Right ventricle myocardium inferior (tissue), 1 donor: Measurements from ENCODE around the gene ACAN. TPM values are rescaled to one million over a fixed set of nuclear protein-coding genes. Genes with fewer than 3 reads are reported as not detected.
A peak's percentile ranks its signal among the peaks of the same experiment; 100 is the strongest.

ENCODE experiments used
- ATAC-seq: fragments of 200-7000 bp; cut with Tn5 transposase; one replicate; pipeline ENCODE4 v1.9.1; 2020; ENCODE audit warnings: mild to moderate bottlenecking, moderate library complexity
- DNase-seq: peaks from one replicate; pipeline ENCODE4 v3.0.0; 2021; ENCODE audit errors: missing footprints
- intact Hi-C: fragments of 100-400 bp; cut with DNase I; formaldehyde crosslinking; loops from one replicate; pipeline ENCODE4 v1.11.0; 2022
- total RNA-seq: library from RNA; stranded (reverse); fragmentation: NEBNext Ultra II Directional; extraction: Animal tissue kit (Norgen Biotek cat#: 25700); gene quantifications from one replicate; pipeline ENCODE4 v1.2.1, GENCODE V29; 2021
- donor health status: DM: no; HTN: yes; CAD: no; lungs with severe emphysema.

The ACAN gene
- total RNA-seq, 1 donor from 2014 or later = not detected

DNA sequence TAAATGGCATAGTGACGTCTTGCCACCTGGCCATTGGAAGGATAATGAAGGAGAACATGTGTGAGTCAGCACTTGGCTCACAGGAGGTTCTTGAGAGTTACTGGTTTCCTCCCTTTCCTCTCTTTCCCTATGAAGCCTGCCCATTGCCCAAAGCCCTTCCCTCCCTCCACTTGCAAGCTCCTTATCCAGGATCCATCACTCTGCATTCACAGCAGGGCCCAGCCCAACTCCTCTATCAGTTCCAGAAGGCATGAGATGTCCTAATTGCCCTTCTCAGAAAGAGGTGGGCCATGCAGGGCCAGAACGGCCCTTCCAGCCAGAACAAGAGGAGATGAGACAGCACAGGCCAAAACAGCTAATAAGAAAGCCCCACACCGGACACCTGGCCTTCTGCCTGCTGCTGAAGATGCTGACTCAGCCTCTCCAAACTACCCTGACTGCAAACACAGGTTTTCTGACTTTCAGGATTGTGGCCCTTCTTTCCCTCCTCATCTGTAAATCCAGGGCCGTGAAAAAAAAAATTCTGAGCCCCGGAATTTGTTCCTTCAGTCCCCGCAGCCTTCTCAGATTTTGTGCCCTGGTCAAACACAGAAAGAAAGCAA lies 62.4 kb downstream of the ACAN start:
- DNase-seq (no peak), ATAC-seq (no peak)
- intact Hi-C loops = no loop called here

DNA sequence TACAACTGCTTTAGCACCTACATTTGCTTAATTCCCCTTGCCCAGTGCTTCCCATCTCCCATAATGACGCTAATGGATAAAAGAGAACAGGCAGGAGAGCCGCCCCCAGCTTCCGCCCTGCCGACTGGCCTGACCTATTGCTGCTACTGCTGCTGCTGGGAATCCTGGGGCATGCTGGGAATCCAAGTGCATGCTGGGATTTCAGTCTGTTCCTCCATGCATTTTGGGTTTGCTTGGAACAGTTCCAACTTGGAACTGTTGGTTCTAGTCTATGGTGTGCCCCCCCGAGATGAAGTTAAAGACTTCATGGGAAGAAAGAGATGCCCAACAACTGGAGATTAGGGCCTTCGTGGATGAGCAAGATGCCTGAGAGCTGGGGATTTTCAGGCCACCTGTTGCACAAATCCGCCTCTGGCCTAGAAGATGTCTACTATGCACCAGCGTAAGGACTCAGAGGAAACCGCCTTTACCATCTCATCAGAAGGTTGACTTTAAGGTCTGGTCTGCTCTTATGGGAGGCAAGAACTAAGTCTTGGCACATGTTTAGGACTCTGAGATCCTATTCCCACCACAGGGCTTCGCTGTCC lies 63.2 kb downstream of the ACAN start:
- intact Hi-C loops = no loop called here
- DNase-seq (no peak), ATAC-seq (no peak)

DNA sequence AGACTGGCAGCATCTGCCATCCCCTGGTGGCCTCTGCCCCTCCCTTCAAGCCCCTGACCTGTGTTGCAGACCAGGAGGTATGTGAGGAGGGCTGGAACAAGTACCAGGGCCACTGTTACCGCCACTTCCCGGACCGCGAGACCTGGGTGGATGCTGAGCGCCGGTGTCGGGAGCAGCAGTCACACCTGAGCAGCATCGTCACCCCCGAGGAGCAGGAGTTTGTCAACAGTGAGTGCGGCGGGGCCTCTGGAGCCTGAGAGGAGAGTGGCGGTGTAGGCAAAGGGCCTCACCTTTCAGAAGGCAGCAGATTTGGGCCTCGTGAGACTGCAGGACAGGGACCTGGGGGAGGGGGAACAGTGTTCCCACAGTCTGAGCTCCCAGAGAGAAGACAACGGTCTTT lies 68.1 kb downstream of the ACAN start:
- DNase-seq (no peak), ATAC-seq (no peak)
- intact Hi-C loops = no loop called here

DNA sequence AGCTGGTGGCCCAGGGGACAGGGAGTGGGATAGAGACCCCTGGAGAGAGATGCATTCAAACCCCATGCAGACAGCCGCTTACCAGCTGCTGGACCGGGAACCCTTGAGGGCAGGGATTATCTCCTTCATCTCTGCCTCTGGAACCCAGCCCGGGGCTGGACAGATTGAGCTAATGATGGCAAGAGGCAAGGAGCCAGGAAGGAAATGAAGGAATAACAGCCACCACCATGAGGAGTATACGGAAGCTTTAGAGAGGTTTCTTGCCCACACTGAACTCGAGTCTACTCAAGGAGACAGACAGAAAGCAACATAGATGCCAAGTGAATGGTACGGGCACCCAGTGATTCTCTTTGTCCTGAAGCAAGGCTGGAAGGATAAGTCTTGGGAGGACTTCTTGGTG lies 68.9 kb downstream of the ACAN start:
- ATAC-seq (no peak), DNase-seq (no peak)
- intact Hi-C loops = no loop called here

DNA sequence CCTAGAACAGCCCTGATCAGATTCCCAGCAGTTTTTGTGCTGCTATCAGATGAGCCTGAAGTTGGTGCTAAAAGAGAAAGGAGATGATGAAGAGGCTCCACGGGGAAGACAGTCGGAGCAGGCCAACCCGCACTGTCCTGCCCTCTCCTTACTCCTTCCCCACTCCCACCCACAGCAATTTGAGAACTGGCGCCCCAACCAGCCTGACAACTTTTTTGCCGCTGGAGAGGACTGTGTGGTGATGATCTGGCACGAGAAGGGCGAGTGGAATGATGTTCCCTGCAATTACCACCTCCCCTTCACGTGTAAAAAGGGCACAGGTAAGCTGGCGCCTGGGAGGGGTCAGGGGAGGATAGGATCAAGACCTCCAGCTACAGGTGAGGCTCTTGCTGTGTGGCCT lies 69.5 kb downstream of the ACAN start:
- ATAC-seq (no peak), DNase-seq (no peak)
- intact Hi-C loops = no loop called here

DNA sequence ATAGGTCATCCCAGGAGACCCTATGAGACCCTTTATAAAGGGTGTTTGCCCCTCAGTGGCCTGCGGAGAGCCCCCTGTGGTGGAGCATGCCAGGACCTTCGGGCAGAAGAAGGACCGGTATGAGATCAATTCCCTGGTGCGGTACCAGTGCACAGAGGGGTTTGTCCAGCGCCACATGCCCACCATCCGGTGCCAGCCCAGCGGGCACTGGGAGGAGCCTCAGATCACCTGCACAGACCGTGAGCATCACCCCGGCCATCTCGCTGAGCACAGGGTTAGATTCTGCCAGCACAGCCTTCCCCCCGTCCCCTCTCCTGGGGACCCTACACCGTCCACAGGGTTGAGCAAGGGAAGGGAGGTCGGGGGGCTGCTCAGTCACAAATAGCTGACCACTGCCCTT lies 70.5 kb downstream of the ACAN start:
- ATAC-seq = no peak
- intact Hi-C loops = no loop called here
- no peak for DNase-seq

DNA sequence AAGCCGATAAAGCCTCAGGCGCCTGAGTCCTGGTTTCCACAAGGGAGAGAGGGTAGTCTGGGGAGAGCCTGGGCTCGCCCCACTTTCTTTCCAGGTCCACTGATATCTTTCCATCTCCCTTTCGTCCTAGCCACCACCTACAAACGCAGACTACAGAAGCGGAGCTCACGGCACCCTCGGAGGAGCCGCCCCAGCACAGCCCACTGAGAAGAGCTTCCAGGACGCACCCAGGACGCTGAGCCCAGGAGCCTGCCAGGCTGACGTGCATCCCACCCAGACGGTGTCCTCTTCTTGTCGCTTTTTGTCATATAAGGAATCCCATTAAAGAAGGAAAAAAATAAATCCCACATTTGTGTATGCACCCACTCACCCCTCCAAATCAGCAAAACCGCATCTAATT lies 71.0 kb downstream of the ACAN start:
- no peak for DNase-seq
- intact Hi-C loops = no loop called here
- no peak for ATAC-seq

DNA sequence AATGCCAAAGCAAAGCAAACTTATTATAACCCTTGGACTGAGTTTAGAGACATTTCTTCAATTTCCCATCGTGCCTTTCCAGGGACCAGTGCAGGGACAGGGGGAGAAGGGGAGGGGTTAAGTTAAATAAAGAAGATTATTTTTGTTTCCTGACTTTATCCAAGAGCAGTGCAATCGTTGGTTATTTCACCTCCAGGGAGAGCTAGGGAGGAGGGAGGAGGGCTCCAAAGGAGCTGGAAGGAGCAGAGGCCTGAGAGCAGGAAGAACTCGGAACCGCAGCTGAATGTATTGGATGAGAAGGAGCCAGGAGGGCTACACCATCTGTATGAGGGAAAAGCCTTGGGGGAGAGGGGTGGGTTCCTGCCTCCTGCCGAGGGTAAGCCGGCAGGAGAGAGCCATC lies 71.4 kb downstream of the ACAN start:
- ATAC-seq (no peak), DNase-seq (no peak)
- intact Hi-C loops = no loop called here

DNA sequence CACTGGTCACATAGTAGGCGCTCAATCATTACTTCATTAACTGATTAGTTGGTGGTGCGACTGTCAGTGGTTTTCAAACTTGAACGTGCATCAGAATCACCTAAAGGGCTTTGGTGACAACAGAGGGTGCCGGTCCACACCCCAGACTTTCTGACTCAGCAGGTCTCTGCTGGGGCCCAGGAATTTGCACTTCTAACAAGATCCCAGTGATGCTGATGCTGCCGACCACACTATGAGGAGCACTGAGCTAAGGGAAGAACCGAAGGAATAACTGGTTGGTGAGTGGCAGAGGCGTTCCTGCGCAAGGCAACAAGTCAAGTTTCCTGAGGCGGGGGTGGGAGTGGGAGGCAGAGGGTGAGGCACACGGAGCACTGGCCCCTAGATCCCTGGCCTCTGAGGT lies 73.3 kb downstream of the ACAN start:
- DNase-seq = no peak
- ATAC-seq = no peak
- intact Hi-C loops = no loop called here

DNA sequence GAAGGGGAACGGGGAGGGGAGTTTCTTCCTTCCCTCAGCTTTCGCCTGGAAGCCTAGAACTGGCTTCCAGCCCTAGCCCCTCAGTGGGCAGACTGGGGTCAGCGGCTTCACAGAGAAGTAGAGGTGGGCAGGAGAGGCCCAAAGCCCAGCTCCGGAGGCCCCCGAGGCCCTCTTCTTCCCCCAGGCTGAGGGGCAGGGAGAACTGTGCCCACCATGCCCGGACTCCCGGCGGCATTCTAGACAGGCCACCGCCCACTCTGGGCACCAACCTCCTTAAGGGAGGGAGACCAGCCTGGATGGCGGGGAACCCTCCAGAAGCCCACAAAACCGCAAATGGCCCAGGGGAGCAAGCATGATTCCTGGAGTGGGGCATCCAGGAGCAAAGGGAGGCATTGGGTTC lies 74.2 kb downstream of the ACAN start:
- DNase-seq = no peak
- ATAC-seq = no peak
- intact Hi-C loops = no loop called here

DNA sequence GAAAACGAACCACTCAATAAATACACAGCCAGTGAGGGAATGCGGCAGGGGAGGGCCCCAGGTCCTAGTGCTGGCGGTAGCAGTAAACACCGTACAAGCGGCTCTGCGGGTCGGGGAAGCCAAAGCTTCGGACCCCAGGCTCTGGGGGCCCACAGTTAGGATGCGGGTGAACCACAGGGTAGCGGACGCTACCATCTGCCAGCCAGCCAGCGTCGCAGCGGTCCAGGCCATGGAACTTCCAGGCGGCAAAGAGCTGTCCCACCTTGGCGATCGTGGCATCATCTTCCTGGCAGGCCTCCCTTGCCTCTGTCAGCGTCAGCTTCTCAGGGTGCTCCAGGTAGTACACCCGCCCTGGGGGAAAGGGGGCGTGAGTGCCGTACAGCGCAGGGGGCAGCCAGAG lies 74.7 kb downstream of the ACAN start:
- ATAC-seq = no peak
- intact Hi-C loops = no loop called here
- DNase-seq = no peak

DNA sequence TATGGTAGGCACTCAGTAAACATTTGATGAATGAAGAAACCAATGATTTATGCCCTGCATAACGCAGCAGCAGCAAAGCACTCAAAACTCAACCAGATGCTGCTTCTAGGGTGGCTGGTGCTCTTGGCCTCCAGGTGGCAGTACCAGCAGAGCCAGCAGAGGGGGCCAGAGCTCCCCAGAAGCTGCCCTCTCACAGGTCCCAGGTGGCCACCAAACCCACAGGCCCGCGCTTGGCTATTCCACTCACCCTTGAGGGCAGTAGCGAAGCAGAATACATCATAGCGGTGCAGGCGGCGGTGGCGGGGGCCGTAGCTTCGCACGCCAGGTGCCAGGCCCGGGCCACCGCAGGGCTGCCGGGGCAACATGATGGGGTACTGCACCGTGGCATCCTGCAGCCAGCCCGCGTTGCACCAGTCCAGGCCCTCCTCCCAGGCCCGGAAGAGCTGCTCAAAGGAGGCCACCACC lies 75.5 kb downstream of the ACAN start:
- ATAC-seq = peak; percentile 47
- DNase-seq = no peak
- intact Hi-C loops = no loop called here

DNA sequence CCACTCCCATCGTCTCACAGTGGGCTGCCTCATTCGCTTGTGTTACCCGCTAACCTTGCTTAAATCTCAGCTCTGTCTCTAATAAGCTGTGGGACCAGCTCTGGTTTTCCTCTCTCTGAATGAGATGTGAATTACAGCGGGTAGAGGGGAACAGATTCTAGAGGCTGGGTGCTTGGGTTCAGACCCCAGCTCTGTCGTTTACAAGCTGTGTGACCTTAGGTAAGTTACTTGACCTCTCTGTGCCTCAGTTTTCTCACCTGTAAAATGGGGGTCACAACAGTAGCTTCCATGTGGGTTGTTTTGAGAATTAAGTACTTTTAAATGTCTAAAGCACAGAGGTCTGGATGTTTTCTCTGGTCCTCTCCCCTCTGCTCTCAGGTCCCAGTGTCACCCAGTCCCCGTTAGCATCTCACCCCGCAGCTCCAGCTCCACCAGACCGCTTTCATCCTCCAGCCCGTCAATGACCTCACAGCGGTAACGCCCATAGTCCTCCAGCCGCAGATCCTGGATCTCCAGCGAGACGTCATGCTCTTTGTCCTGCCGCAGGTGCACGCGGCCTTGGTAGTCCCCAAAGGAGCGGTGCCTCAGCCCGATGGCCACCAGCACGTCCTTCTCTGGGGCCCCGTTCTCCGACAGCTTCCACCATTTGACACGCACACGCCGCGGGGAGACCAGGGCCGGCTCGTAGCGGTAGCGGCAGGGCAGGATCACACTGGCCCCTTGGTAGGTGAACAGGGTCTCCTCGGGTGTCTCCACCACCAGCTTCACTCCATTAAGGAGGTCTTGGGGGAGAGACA lies 77.9 kb downstream of the ACAN start:
- ATAC-seq = no peak
- intact Hi-C loops = no loop called here
- no peak for DNase-seq

DNA sequence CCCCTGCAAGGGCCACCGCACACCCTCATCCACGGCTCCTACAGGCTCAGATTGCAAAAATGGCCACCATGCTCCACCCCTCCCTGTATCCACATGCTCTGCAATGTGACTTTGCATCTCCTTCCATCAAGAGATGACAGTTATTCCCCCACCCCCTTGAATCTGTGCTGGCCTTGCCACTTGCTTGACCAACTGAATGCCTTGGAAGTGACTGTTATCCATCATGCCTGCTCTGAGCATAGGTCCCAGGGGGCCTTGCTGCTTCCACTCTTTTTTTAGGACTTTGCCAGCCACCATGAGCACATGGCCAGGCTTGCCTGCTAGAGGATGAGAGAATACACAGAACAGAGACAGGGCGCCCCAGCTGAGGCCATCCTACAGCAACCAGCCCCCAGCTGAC lies 78.5 kb downstream of the ACAN start:
- DNase-seq (no peak), ATAC-seq (no peak)
- intact Hi-C loops = no loop called here

DNA sequence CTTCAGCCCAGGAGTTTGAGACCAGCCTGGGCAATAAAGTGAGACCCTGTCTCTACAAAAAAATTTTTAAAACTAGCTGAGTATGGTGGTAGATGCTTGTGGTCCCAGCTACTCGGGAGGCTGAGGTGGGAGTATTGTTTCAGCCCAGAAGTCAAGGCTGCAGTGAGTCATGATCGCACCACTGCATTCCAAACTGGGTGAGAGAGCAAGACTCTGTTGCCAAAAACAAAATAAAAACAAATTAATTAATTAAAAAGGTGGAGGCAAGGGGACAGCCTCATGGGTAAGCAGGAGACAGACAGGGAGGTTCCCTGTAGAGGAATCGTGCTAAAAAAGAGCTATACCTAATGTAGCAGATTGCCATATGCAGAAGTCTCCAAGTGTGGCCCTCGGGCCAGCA lies 79.5 kb downstream of the ACAN start:
- ATAC-seq (no peak), DNase-seq (no peak)
- intact Hi-C loops = no loop called here

DNA sequence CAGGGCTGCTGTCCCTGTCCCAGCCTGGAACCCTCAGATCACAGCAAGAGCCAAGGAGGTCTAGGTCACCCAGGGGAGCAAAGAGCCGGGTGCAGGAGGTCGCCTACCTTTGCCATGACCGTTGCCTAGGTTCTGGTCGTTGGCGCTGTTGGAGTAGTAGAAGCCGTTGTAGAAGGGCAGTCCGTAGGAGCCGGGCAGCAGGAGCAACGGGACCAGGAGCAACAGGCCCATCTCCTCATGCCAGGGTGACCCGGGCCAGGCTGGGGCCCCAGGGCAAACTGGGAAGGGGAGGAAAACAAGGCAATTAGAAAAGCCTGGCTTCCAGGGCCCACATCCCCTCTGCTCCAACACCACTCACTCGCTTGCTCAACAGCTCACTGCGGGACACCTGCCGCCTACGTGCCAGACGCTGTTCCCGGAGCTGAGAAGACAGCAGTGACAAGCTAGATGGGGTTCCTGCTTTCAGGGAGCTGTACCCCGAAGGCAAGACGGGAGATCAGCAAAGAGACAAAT lies 83.9 kb downstream of the ACAN start:
- no peak for ATAC-seq
- intact Hi-C loops = no loop called here
- DNase-seq = no peak

DNA sequence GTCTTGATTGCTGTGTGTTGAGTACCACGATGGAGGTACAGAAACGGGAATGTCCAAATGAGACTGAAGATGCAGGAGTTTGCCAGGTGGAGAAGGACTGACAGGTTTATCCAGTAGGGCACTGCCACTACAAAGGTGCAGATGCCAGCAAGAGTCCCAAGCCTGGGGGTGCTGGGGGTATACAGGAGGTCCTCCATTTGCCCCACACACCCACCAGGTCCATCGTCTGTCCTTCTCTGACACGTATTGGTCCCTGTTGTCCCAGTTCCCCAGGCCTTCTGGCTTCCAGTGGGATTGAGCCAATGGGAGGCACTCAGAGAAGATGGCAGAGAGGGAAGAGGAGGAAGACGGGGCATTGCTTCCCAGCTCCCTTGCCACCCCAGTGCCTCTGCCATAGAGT lies 85.5 kb downstream of the ACAN start:
- no peak for DNase-seq
- intact Hi-C loops = no loop called here
- ATAC-seq = no peak

DNA sequence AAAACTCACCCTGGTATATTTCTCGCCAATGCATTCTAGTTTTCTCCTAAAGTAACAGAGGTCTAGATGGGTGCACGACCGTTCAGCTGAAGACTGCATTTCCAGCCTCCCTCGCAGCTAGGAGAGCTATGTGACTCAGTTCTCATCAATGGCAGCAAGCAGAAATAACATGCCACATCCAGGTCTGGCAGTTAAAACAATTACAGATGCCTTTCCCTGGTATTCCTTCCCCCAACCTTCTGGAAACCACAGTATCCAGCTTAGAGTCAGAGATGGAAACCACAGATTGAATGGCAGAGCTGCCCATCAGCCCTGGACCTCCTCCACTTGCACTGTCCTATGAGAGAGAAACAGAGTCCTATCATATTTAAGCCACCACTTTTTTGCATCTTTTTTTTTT lies 87.3 kb downstream of the ACAN start:
- no peak for DNase-seq
- no peak for ATAC-seq
- intact Hi-C loops = loop anchor here (10.0 kb wide), 1 partner anchor 416 kb away; no protein-coding TSS in a partner anchor

DNA sequence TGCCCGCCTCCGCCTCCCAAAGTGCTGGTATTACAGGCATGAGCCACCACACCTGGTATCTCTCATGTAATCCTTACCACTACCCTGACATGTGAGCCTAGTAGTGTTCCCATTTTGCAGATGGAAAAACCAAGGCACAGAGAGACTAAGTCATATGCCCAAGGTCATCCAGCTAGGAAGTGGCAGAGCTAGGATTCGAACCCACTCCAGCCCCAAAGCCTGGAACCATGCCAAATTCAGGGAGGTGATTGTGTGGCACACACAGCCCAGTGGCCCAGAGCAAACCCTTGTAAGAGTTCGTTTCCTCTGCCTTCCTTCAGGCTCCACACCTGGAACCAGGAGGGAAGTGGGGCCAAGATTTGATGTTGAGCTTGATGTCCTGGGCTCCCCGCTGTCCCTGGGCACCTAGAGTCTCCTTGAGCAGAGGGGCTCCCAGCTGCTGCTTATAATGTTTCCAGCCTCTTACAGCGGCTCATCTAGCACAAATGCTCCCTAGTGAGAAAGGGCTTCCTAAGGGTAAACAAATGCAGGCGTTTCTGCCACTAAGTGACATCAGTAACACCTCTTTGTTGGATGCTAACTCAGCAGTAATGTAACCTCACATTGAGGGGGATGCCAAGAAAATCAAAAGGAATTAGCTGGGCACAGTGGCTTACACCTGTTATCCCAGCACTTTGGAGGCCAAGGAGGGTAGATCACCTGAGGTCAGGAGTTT lies 88.5 kb downstream of the ACAN start:
- intact Hi-C loops = loop anchor here (10.0 kb wide), 1 partner anchor 417 kb away; no protein-coding TSS in a partner anchor
- DNase-seq = no peak
- ATAC-seq = no peak
